HG03039 (cell line): Measurements from ENCODE around the gene ZNF497.
A peak's percentile ranks its signal among the peaks of the same experiment; 100 is the strongest.
"Not testable (repeated sequence)": the region's sequence is repeated elsewhere in the genome, so short reads cannot be mapped to it uniquely, and the experiment has no call there.

Experiments used
- ATAC-seq: cut with Tn5 transposase; IDR thresholded peaks from one replicate; pipeline ENCODE4 v1.9.1; 2021; ENCODE audit warnings: mild to moderate bottlenecking, moderate library complexity; ENCODE audit not compliant: unreplicated experiment

Gene ZNF497

DNA sequence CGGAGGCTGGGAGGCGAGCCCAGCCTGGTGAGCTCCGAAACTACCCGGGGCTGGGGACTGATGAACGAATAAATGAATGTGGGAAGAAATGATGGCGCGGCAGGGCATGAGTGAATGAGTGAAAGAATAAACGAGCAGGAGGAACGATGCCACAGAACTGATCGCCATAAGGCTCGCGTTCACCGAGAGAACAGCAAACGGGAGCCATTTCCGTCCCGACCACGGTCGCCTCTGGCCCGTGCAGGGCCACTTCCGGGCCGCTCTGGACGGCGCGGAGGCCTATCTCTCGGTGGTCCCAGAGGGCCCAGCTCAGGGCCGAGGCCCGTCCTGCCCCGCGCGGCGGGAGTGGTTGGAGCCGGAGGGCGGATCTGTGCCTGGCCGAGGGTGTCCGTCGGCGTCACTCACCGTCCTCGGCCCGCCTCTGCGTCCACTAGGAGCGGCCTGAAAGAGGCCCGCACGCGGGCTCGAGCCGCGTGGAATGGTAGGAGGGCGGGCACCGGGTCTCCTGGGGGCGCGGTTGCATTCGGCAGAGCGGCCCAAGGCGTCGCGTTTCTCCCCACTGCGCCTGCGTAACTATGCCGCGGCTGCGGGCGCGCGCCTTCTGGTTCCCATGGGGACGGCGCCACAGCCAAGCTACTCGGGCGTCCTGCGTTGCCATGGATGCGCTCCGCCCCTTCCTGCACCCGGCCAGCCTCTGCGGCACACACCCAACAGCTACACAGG is at the start of gene ZNF497:
Gene ZNF497, minus strand, starts transcription at position 480 of the 723 bp plus-strand sequence. CDS start 5,116 bp downstream, outside the sequence.
- ATAC-seq: peak; percentile 86

DNA sequence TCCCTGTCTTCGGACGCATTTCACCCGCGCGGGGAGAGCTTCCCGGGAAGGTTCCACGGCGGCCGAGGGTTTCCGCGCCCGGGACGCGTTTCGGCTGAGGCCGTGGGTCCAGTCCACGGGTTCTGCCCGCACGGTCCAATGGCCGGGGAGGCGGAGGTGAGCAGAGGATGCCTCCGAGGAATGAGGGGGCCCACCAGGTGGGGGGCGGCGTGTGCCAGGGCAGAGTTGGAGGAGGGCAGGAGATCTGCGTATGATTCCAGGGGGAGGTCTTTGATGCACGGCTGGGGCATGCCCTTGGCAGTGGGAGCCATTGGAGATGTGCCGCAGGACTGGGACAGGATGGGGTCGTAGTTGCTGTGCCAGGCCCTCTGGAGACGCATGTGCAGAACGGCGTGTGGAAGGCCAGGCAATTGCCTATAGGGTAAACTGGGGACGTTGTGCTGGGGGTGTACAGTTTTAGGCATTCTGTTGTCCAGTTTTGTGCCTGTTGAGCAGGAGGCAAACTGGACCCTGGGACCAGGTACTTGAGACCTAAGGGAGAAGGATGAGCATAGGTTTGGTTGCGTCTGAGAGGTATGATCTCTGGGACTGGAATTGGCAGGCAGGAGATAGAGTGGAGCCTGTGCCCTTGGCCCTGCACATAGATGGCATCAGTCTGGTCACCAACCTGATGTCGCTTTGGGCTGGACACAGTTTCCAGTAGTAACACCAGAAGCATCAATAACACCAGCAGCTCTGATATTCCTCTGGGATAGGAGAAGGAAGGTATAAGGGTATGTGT is 46.6 kb upstream of the ZNF497 start:
- ATAC-seq: no peak

DNA sequence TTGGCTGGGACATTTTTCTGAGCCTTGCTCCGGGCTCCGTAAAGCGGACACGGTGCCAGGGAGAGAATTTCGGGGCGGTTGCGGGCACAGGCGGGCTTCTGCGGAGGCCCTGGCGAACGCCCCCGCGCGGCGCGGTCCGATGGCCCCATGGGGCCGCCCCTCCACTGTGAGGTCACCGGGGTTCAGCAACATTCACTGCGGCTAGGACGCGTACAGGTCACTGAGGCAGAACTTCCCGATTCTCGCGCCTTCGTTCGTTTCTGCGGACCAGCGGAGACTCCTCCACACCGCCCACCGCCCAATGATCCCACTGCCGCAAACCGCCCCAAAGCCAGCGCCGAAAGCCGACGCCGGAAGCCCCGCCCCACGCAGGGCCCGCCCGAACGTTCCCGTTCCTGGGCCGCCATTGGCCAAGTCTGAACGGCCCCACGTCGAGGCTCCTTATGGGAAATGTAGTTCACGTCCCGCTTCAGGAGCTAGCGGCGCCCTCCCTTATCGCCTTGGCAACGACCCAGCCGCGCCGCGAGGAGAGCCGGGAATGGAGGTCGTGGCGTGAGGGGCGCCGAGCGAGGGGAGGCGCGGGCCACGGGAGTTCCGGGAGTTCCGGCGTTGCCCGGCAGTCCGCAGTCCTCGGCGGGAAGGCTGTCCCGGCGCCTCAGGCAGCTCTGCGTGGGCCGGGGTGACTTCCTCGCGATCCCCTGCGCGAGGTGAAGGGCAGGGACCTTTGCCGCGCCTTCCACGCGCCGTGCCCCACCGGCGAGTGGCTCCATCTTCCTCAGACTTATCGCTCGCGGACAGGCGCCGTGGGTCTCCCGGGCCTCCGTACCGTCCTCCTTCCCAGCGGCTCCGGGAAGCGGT is 45.8 kb upstream of the ZNF497 start, which contains the start of gene ZNF584:
Gene ZNF584, plus strand, starts transcription at position 498 of the 858 bp plus-strand sequence. CDS start 499 bp downstream, outside the sequence.
- peak; percentile 85 for ATAC-seq

DNA sequence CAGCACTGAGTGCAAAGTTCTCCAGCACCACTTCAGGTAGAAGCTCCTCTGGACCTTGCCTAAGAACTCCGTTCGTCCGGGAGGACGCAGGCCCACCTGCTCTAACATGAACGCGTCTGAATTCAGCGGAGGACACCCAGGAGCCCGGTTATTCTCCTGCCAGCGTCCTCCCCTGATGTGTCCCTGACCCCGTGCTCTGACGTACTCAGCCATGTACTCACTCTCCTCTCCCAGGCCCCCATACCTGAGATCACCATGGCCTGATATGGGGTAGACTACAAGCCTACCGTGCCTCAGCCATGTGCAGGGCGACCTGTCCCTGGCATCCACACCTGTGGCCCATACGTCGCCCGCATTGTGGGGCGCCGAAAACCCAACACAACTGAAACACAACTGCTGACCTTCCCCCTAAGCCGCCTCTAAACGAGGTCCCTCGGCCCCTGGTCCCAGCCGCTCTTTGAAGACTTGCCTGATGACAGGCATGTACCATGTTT is 45.2 kb upstream of the ZNF497 start:
- no peak for ATAC-seq

DNA sequence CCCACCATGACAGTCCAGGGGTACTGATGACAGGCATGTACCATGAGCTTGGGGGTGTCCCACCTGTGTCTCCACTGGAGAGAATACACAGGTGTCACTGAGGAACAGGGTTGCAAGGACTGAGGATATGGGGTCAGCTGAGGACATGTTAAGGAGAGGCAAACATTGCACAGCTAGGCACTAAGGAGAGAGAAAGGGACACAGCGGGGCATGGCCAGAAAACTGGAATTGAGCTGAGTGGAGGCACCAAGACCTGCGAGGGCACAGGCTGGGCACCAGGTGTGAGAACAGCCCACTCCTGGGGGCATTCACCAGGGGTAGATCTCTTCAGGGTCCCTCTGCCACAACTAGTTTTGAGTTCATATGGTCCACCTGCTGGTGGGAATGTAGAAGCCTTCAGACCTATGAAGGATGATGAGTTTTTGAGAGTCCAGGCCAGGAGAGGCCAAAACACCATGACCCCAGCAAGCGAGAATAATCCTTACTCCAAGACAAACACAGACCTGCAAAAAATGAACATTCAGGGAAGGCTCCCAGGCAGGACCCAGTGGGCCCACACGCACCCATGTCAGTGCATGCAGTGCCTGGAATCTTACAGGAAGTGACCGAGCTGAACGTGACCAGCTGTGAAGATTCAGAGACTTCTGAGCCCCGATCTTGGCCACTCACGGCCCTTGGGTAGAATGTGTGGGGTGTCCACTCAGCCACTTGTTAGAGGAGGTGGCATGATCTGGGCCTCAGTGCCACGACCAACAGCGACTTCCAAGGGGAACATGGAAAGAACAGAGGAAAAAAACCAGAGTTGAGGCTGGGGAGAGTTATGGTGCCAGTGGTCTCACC is 44.5 kb upstream of the ZNF497 start:
- no peak for ATAC-seq

DNA sequence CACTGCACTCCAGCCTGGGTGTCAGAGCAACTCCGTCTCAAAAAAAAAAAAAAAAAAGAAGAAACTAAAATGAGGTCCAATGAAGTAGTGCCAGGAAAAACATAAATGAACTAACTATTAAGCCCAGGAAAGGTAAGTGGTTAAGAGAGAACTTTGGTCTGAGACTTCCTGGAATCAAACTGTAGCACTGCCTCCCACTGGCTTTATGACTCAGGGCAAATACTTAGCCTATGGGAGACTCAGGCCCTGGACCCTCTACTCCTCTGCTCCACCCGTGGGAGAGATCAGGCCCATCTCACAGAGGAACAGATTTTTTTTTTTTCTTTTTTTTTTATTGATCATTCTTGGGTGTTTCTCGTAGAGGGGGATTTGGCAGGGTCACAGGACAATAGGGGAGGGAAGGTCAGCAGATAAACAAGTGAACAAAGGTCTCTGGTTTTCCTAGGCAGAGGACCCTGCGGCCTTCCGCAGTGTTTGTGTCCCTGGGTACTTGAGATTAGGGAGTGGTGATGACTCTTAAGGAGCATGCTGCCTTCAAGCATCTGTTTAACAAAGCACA is 41.4 kb upstream of the ZNF497 start:
- not testable (repeated sequence) for ATAC-seq

DNA sequence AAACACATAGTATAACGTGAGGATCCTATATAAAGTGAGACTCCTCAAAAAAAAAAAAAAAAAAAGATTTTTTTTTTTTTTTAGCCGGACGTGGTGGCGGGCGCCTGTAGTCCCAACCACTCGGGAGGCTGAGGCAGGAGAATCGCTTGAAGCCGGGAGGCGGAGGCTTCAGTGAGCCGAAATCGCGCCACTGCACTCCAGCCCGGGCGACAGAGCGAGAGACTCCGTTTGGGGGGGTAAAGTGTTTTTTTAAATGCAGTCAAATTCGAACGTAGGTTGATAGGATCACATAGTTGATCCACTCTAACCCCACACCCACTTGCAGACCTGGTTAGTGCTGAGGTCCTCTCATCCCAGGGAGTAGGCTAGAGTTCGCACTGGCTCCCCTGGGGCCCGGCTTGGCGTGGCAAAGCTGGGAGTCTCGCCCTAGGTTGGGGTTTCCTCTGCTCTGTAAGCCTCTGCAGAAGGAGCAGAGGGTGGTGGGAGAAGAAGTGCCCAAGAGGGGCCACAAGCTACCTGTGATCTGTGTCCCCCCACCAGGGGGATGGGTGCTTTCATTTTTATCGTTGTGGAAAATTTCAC is 39.4 kb upstream of the ZNF497 start:
- no peak for ATAC-seq

DNA sequence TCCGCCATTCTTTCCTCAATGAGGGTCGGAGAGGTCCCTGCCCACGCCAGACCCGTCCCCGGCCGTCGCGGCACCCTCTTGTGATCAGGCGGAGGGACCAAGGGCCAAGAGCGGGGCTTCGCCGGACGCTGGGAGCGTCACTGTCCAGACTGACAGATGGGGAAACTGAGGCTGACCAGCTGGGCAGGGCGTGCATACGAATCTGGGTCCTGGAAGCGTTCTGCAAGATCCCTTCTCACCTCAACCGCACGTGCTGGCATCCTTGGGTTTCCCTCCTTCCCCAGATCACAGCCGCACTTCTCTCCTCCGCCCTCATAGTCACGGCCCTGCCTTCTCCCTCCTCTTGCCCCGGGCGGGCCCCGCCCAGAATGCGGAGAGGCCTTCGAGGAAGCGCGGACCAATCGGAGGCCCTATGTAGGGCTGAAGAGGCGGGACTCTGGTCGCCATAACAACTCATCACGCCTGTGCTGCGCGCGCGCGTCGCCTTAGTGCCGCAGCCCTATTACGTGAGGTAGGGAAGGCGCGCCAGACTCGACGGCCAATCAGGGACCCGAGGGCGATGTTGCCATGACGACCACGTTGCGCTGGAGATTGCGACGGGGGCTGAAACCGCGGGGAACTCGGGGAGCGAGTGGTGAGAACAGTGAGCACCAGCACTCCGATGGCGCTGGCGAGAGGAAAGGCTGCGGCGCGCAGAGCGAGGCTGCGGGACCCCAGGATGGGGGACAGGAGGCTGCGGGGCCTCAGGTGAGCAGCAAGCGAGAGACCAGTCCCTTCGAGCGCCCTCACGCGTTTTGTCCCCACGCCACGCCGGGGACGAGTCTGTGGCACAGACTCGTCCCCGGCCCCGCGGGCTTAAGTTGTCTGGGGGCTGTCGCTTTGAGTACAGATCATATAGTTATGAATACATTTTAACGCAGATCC is 38.6 kb upstream of the ZNF497 start:
- peak; percentile 95 for ATAC-seq

DNA sequence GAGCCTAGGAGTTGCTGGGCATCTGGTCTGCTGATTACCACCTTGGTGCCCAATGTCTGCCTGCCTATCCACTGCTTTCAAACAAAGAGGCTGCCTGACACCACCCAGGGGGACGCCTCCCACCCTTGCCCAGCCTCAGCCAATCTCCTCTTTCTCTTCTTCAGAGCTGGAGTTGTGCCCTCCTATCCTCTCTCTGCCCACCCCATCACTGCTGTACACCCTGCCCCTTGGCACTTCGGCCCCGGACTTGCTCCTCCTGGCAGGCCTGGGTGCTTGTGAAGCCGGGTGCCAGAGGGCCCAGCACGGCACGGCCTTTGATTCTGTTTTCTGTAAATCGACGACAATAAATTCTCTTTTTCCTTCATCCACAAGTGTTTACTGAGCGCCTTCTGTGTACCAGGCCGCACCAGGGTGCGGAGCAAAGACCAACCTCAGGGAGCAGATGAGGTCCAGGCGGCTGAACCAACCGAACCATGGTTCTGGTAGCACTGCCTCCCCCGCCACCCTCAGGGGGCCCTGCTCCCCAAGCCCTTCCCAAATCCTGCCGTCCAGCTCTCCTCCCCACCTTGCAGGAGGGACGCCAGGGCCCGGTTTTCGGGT is 37.9 kb upstream of the ZNF497 start:
- ATAC-seq: no peak

DNA sequence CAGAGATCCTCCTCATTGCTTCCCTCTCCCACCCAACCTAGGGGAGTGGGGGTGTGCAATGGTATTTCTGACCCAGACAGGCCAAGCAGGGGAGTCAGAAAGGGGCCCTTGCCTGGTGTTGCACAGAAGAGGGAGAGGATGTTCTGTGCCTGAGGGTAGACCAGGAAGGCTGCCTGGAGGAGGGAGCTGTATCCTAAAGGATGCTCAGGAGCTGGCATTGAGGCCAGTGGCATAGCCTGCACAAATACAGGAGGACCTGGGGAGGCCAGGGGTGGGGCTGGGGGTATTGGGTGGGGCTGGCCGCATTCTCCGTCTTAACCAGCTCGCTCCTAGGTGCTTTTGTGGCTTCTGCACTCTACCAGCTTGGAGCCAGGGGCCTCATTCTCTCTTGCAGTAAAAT is 37.4 kb upstream of the ZNF497 start:
- no peak for ATAC-seq

DNA sequence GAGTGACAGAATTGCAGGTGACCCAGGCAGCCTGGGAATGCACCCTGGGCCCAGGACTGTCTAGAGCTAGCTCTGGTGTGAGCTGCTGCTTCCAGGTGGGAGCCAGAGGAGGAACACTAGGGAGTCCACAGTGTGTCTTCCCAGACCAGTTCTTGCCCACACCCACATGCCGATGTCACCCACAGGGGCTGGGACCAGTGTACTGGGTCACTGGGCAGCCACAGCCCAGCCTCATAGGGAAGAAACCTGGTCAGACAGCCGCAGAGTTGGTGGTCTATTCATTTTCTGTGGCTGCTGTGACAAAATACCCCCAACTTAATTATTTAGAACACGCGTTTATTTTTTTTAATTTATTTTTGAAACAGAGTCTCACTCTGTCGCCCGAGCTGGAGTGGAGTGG is 36.0 kb upstream of the ZNF497 start:
- no peak for ATAC-seq

DNA sequence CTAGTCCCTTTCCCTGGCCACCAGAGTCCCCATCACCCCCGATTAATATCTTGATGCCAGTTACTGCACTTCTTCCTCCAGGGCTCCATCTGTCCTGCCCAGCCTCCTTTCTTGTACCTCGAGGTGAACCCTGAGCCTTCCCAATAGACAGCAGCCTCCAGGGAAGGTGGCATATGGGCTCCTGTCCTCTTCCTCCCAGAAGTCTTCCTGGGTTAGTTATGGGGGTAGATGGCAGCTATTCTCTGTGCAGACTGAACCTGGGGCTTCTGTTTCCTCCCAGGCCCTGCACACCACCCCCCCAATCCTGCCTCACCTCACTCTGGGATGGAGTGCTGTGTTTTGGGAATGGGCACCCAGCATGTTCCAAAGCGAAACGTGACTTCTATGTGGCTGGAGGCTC is 35.5 kb upstream of the ZNF497 start:
- ATAC-seq: no peak

DNA sequence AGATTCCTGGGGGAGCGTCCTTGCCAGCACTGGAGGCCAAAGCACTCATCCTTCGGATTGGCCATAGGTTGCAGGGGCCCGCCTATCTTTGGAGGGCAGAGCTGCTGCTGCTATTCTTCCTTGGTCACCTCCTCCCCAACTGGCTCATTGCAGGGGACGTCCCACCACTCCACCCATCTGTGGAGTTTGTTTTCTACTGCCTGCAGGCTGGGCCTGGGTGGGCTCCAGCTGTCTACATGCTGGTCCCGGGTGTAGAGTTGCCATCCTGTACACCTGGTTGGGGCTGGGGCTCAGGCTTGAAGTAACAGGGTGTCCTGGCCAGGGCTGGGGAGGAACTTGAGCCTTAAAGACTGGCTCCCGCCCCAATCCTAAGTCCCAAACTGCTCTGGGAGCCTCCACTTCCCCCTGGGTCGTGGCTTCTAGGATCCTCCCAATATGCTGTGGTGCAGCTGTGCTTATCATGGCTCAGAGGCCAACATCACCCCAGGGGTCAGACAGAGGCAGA is 35.0 kb upstream of the ZNF497 start:
- ATAC-seq: no peak

DNA sequence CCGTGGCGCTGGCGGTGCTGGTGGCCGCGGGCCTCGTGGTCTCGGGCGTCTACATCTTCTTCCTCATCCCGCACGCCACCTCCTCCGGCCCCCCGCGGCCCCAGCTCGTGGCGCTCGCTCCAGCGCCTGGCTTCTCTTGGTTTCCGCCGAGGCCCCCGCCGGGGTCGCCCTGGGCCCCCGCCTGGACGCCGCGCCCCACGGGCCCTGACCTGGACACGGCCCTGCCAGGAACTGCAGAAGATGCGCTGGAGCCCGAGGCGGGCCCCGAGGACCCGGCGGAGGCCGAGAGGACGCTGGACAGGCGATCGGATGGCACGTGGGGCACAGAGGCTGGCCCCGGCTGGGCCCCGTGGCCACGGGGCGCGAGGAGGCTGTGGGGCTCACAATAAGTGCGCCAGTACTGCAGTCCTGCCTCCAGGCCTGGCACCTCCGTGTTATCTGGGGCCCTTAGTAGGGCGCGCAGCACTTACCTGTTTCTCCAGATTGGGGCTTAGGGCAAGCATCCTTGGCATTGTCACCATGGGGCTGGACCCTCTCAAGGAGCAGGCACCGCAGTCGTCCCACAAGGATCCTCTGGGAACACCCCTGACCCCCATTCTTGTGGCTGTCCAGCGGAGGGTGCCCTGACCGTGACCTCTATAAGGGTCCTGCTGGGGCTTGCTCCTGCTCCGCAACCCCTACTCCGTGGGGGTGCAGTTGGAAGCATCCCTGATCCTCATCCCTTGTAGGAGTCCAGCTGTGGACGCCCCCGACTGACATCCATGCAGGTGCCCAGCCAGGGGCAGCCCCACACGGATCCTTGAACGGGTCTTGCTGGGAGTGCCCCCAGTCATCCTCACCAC is 34.4 kb upstream of the ZNF497 start:
- no peak for ATAC-seq

DNA sequence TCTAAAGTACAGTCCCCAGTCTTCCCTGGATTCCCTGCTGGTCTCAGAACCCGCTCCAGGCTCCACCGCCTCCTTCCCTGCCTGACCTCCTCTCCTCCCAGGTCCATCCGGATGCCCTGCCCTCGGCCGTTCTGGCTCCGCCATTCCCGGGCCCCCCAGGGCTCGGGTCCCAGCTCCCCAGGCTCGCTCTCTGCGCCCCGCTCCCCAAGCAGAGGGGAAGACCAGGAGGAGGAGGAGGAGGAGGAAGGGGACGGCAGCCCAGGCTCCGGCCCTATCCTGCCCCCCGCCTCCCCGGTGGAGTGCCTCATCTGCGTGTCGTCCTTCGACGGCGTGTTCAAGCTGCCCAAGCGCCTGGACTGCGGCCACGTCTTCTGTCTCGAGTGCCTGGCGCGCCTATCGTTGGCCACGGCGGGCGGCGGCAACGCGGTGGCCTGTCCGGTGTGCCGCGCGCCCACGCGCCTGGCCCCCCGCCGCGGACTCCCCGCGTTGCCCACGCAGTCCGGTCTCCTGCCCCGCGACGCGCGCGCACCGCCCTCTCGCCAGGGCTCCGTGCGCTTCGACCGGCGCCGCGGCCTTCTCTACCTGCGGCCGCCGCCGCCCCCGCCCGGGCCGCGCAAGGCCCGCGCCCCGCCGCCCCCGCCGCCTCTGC is 33.6 kb upstream of the ZNF497 start:
- ATAC-seq: no peak

DNA sequence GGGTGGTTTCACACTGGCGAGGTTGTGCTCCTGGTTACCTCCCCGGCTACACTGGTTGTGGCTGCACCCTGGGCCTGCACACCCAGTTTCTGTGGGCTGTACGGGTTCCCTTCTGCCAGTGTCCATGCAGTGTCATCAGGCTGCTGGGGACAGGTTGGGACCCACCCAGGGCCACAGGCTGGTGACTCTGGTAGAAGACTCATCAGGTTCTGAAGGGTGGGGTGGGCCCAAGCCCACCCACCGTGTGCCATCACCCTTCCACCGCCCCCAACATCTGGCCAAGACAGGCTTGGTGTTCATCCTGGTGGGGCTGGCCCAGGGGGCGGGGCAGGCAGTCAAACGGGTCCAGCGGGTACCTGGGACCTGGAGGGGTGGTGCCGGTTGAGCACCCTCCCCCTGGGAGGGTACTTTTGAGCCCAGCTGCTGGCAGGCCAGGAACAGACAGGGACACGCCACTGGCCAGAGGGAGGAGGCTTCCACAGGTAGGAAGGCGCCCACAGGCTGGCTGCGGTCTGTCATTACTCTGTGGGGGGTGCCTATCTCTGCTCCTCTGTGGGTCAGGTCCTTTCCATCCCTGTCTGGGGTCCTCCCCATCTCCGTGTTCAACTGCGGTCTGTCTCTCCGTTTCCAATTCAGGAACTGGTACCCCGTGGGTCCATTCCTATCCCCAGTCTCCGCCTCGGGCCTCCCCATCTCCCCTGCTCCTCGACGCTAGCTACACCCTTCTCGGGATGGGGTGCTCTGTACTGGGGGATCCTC is 32.8 kb upstream of the ZNF497 start, which contains the start of gene RNF225:
Gene RNF225, plus strand, starts transcription at position 437 of the 759 bp plus-strand sequence. CDS start 434 bp downstream, outside the sequence.
- ATAC-seq: no peak
